A673 (cell line): ENCODE data around the gene ZNF611.

Experiments
- CTCF ChIP-seq: fragments of 300-800, 200-600 bp; sonication (generic); conservative IDR thresholded peaks from 2 replicates; pipeline ENCODE4 v1.5.1; 2017; ENCODE audit warnings: low read depth, mild to moderate bottlenecking, antibody characterized with exemption, low read length, moderate library complexity, mixed read lengths
- EZH2 ChIP-seq: fragments of 200-600 bp; sonication (generic); IDR thresholded peaks from 2 replicates; pipeline ENCODE4 v1.6.1; 2017; ENCODE audit warnings: borderline replicate concordance, low read depth, mild to moderate bottlenecking, mixed read lengths, antibody characterized with exemption, low read length; ENCODE audit not compliant: poor library complexity, severe bottlenecking

- TF ChIP-seq CTCF (no peak), EZH2 (no peak)
Measured at GRCh38 chr19:52660981-52661380, 73.9 kb downstream of the ZNF611 start.
